OCI-LY1 (cell line): ENCODE results near the gene ZNF175.

Experiments used
- EZH2 ChIP-seq: fragments of 200-600 bp; sonication (generic), shearing (Covaris generic); IDR thresholded peaks from 2 replicates; pipeline ENCODE4 v1.8.0; 2017; ENCODE audit warnings: borderline replicate concordance, mixed run types, mild to moderate bottlenecking, antibody characterized with exemption, low read length, moderate library complexity, mixed read lengths
- TF ChIP-seq, protein P1 (sequence below): fragments of 200-600 bp; sonication (generic), shearing (Covaris generic); IDR thresholded peaks from 2 replicates; pipeline ENCODE4 v1.5.1; 2017; ENCODE audit warnings: mild to moderate bottlenecking, antibody characterized with exemption, low read length, moderate library complexity, mixed read lengths

DNA sequence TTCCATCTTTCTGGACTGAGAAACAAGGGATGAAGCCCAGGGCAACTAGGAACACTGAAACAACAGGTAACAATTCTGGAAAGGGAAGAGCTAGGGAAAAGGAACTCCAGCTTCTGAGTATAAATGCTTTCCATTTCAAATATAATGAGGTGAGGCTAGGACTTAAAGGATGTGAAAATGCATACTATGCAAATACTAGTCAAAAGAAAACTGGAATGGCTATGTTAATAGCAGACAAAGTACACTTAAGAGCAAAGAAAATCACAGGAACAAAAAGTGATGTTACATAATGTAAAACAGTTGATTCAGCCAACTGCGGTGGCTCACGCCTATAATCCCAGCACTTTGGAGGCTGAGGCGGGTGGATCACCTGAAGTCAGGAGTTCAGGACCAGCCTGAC is 69.3 kb downstream of the ZNF175 start:
- TF ChIP-seq, protein P1, sequence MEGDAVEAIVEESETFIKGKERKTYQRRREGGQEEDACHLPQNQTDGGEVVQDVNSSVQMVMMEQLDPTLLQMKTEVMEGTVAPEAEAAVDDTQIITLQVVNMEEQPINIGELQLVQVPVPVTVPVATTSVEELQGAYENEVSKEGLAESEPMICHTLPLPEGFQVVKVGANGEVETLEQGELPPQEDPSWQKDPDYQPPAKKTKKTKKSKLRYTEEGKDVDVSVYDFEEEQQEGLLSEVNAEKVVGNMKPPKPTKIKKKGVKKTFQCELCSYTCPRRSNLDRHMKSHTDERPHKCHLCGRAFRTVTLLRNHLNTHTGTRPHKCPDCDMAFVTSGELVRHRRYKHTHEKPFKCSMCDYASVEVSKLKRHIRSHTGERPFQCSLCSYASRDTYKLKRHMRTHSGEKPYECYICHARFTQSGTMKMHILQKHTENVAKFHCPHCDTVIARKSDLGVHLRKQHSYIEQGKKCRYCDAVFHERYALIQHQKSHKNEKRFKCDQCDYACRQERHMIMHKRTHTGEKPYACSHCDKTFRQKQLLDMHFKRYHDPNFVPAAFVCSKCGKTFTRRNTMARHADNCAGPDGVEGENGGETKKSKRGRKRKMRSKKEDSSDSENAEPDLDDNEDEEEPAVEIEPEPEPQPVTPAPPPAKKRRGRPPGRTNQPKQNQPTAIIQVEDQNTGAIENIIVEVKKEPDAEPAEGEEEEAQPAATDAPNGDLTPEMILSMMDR: no peak
- no peak for TF ChIP-seq EZH2
